B cell (primary cell): ENCODE data around the gene ZMIZ1. TPM values are rescaled to one million over a fixed set of nuclear protein-coding genes. Genes with fewer than 3 reads are reported as not detected.

Experiments used
- ATAC-seq: fragments of 200-7000 bp; cut with Tn5 transposase; one replicate; pipeline ENCODE4 v1.10.0; 2021; ENCODE audit warnings: low read depth, mild to moderate bottlenecking, moderate number of reproducible peaks, moderate library complexity
- CTCF ChIA-PET: fragments of 350-600 bp; sonication (Branson Sonifier 250); formaldehyde crosslinking; loops from one replicate; lab custom pipeline; 2021; ENCODE audit warnings: antibody characterized with exemption, inconsistent platforms; lab: Charles Lee
- POLR2A ChIA-PET: fragments of 350-600 bp; sonication (Branson Sonifier 250); formaldehyde crosslinking; loops from one replicate; lab custom pipeline; 2021; ENCODE audit warnings: antibody characterized with exemption; lab: Charles Lee
- DNase-seq: peaks from one replicate; pipeline ENCODE4 v3.0.0; 2013
- H2AFZ ChIP-seq: 2 replicates; pipeline ENCODE4 v1.6.1; 2012; ENCODE audit warnings: mild to moderate bottlenecking, low read depth, low read length; ENCODE audit not compliant: insufficient read depth, poor library complexity, severe bottlenecking
- H3K27ac ChIP-seq, 2 donors: 1 replicate in 1 of 2; 2 replicates in 1 of 2; pipeline ENCODE4 v1.5.1; 2012 to 2013; ENCODE audit warnings: low read length in 2 of 2, mild to moderate bottlenecking in 2 of 2, moderate library complexity in 1 of 2
- H3K27me3 ChIP-seq, 4 experiments: fragments of 200-600 bp in 1 of 4; sonication (generic) in 1 of 4; replicated peaks in 1 of 4; 1 replicate in 2 of 4; 2 replicates in 2 of 4; pipeline versions ENCODE4 v1.6.1 to v1.7.0; 2013 to 2016; ENCODE audit warnings: low read length in 3 of 4, mild to moderate bottlenecking in 2 of 4, mixed read lengths in 1 of 4, moderate library complexity in 1 of 4; ENCODE audit not compliant: insufficient read depth in 4 of 4, control insufficient read depth in 3 of 4; ENCODE audit errors: control extremely low read depth in 1 of 4
- H3K36me3 ChIP-seq, 2 experiments: replicated peaks in 1 of 2; 1 replicate in 1 of 2; 2 replicates in 1 of 2; pipeline versions ENCODE4 v1.6.1 to v1.7.1; 2013; ENCODE audit warnings: low read length in 1 of 2; ENCODE audit not compliant: insufficient read depth in 2 of 2, control insufficient read depth in 1 of 2; ENCODE audit errors: control extremely low read depth in 1 of 2, extremely low read depth in 1 of 2
- H3K4me1 ChIP-seq, 2 donors: fragments of 200-600 bp in 1 of 2; sonication (generic) in 1 of 2; 1 replicate in 1 of 2; 2 replicates in 1 of 2; pipeline versions ENCODE4 v1.5.1 to v1.6.1; 2013 to 2017; ENCODE audit warnings: low read length in 2 of 2; ENCODE audit not compliant: control insufficient read depth in 2 of 2, insufficient read depth in 2 of 2
- H3K4me2 ChIP-seq: replicated peaks from 2 replicates; pipeline ENCODE3; 2012; ENCODE audit warnings: mild to moderate bottlenecking, low read depth, low read length; ENCODE audit not compliant: poor library complexity, severe bottlenecking
- H3K4me3 ChIP-seq, 5 experiments: fragments of 200-600 bp in 1 of 5; sonication (generic) in 1 of 5; 1 replicate in 3 of 5; 2 replicates in 2 of 5; pipeline versions ENCODE4 v1.5.1 to v1.7.0; 2011 to 2016; ENCODE audit warnings: low read length in 4 of 5, mild to moderate bottlenecking in 4 of 5, low read depth in 2 of 5, control low read depth in 1 of 5, moderate library complexity in 1 of 5; ENCODE audit not compliant: insufficient read depth in 1 of 5; ENCODE audit errors: control extremely low read depth in 1 of 5, extremely low read depth in 1 of 5
- H3K79me2 ChIP-seq: fragments of 200-600 bp; sonication (generic); one replicate; pipeline ENCODE4 v1.6.0; 2016; ENCODE audit warnings: low read length; ENCODE audit not compliant: control insufficient read depth, insufficient read depth
- H3K9ac ChIP-seq: fragments of 200-600 bp; sonication (generic); 2 replicates; pipeline ENCODE4 v1.6.1; 2017; ENCODE audit warnings: mild to moderate bottlenecking, low read length, moderate library complexity
- H3K9me3 ChIP-seq, 3 donors: one replicate each; pipeline versions ENCODE4 v1.6.1 to v1.7.1; 2013; ENCODE audit warnings: low read length in 2 of 3; ENCODE audit not compliant: control insufficient read depth in 2 of 3, insufficient read depth in 1 of 3; ENCODE audit errors: control extremely low read depth in 1 of 3
- H4K20me1 ChIP-seq: 2 replicates; pipeline ENCODE4 v1.6.0; 2012; ENCODE audit warnings: mild to moderate bottlenecking, low read length; ENCODE audit not compliant: insufficient read depth, control insufficient read depth, poor library complexity, severe bottlenecking
- H3K27ac Mint-ChIP-seq: one replicate; pipeline ENCODE4 v1.8.0; 2021; ENCODE audit warnings: mixed read lengths
- H3K27me3 Mint-ChIP-seq: one replicate; pipeline ENCODE4 v1.8.0; 2021; ENCODE audit warnings: mixed read lengths
- H3K4me1 Mint-ChIP-seq: one replicate; pipeline ENCODE4 v1.8.0; 2021; ENCODE audit warnings: mixed read lengths
- H3K4me3 Mint-ChIP-seq: one replicate; pipeline ENCODE4 v1.8.0; 2021; ENCODE audit warnings: mixed read lengths
- H3K9me3 Mint-ChIP-seq: one replicate; pipeline ENCODE4 v1.8.0; 2022; ENCODE audit warnings: mixed read lengths; ENCODE audit not compliant: insufficient read depth
- EZH2 ChIP-seq: IDR thresholded peaks from 2 replicates; pipeline ENCODE4 v1.6.1; 2012; ENCODE audit warnings: borderline replicate concordance, low read depth, mild to moderate bottlenecking, moderate library complexity, low read length; ENCODE audit not compliant: insufficient read depth, poor library complexity, severe bottlenecking
- WGBS: methylation state at CpG from one replicate; pipeline ENCODE4 v1.1.5; 2013; ENCODE audit warnings: missing lambda C conversion rate; ENCODE audit not compliant: insufficient coverage; 5-methylcytosine and 5-hydroxymethylcytosine counted together
- intact Hi-C: fragments of 100-400 bp; cut with micrococcal nuclease; formaldehyde crosslinking; loops from one replicate; pipeline ENCODE4 v1.10.0; 2022
- polyA plus RNA-seq: library from polyadenylated mRNA; depleted of rRNA; stranded (reverse); fragments of >200 nt; gene quantifications from 2 replicates; pipeline ENCODE4 v1.2.3, GENCODE V29; 2012
- total RNA-seq, 2 donors: library from RNA; stranded (reverse); fragments of 120-200 nt in 1 of 2; gene quantifications; 1 replicate in 1 of 2; 2 replicates in 1 of 2; pipeline versions ENCODE4 v1.2.3 to v1.2.4, GENCODE V29; 2013 to 2022
- TF ChIP-seq, protein P1 (sequence below): fragments of 200-600 bp; IDR thresholded peaks from one replicate; pipeline ENCODE4 v1.8.0; 2022; ENCODE audit warnings: antibody characterized with exemption, mild to moderate bottlenecking

Gene ZMIZ1
- total and polyA plus RNA-seq, 2 donors (not counting 1 experiment from before 2014, with no cell fraction given), result 14.3 to 64.9 TPM

DNA sequence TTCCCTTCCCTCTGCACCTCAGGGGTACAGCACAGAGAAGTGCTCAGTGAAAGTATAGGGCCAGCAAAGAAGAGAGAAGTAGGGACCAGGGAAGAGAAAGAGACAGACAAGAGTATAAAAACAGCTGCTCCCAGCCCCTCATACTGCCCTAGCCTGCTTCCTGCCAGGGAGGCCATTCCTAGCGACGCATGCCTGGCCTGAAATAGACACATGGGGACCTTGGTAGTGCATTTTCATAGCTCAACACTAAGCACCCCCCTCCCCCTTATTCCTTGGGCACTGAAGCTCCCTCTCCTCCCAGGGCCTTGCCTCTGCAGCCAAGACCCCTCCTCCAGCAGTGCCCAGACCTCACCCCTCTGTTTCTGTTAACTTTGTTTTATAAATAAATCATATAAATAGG lies 64.7 kb downstream of the ZMIZ1 start:
- TF ChIP-seq EZH2, result no peak
- TF ChIP-seq, protein P1, sequence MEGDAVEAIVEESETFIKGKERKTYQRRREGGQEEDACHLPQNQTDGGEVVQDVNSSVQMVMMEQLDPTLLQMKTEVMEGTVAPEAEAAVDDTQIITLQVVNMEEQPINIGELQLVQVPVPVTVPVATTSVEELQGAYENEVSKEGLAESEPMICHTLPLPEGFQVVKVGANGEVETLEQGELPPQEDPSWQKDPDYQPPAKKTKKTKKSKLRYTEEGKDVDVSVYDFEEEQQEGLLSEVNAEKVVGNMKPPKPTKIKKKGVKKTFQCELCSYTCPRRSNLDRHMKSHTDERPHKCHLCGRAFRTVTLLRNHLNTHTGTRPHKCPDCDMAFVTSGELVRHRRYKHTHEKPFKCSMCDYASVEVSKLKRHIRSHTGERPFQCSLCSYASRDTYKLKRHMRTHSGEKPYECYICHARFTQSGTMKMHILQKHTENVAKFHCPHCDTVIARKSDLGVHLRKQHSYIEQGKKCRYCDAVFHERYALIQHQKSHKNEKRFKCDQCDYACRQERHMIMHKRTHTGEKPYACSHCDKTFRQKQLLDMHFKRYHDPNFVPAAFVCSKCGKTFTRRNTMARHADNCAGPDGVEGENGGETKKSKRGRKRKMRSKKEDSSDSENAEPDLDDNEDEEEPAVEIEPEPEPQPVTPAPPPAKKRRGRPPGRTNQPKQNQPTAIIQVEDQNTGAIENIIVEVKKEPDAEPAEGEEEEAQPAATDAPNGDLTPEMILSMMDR, result no peak
- intact Hi-C loops, result no loop called here
- ATAC-seq (no peak), DNase-seq (no peak)
- Histone ChIP-seq H3K4me3 (no peak overlapping the region), H3K27ac (no peak overlapping the region), H3K4me1 (peaks cover 18 to 35% of the 10 kb centered on the region in 2 donors), H3K36me3 (no peaks in the 10 kb centered on the region), H3K9me3 (peaks cover 0 to 7% (median 0%) of the 10 kb centered on the region in 3 donors), H4K20me1 (no peaks in the 10 kb centered on the region), H3K27me3 (peaks cover 0 to 8% (median 2%) of the 10 kb centered on the region in 4 experiments), H3K79me2 (no peaks in the 10 kb centered on the region), H3K9ac (no peak overlapping the region), H2AFZ (no peak overlapping the region), H3K4me2 (no peak overlapping the region)
- POLR2A ChIA-PET, result no interaction called here
- WGBS, result 5% methylated on average over 2 of the region's 2 CpGs
- H3K9me3 Mint-ChIP-seq, result no peaks in the 10 kb centered on the region
- H3K27ac Mint-ChIP-seq, result no peak overlapping the region
- peaks cover 26% of the 10 kb centered on the region for H3K4me1 Mint-ChIP-seq
- CTCF ChIA-PET, result interaction anchor here (1.2 kb wide), 1 partner anchor 10 kb away, joined by 3 read pairs; no protein-coding TSS in a partner anchor
- H3K27me3 Mint-ChIP-seq, result peaks cover 13% of the 10 kb centered on the region
- no peak overlapping the region for H3K4me3 Mint-ChIP-seq

DNA sequence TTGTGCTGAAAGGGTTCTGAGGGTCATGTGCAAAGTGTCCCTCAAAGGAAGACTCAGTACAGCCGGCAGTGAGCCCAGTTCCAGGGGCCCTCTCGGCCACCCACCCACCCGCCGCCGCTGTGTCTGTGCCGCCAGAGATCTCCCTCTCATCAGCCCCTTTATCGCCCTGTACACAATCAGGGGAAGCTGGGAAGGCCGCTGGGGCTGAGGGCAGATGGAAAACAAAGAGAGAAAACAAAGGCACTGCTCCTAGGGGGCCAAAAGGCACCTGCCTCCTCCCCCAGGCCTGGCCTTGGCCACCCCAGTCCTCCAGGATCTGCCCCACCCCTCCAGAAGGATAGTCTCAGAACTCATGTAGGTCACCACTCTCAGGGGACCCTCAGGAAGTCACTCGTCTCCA lies 67.0 kb downstream of the ZMIZ1 start:
- Mint-ChIP-seq H3K9me3 (no peaks in the 10 kb centered on the region), H3K4me3 (no peak overlapping the region), H3K4me1 (peaks cover 41% of the 10 kb centered on the region), H3K27ac (no peak overlapping the region), H3K27me3 (peaks cover 23% of the 10 kb centered on the region)
- no peak for DNase-seq
- H3K36me3 ChIP-seq, result no peaks in the 10 kb centered on the region
- no peaks in the 10 kb centered on the region for H3K79me2 ChIP-seq
- no peak overlapping the region for H3K9ac ChIP-seq
- no peak for TF ChIP-seq EZH2
- TF ChIP-seq, protein P1, result no peak
- no peak overlapping the region for H3K4me2 ChIP-seq
- H3K4me1 ChIP-seq, result peaks cover 35 to 55% of the 10 kb centered on the region in 2 donors
- no peak overlapping the region for H3K4me3 ChIP-seq
- ChIA-PET POLR2A (no interaction called here), CTCF (no interaction called here)
- peaks cover 0 to 12% (median 3%) of the 10 kb centered on the region in 4 experiments for H3K27me3 ChIP-seq
- no peaks in the 10 kb centered on the region for H4K20me1 ChIP-seq
- 70% methylated on average over 6 of the region's 9 CpGs for WGBS
- H2AFZ ChIP-seq, result no peak overlapping the region
- H3K27ac ChIP-seq, result no peak overlapping the region
- intact Hi-C loops, result no loop called here
- no peak for ATAC-seq
- H3K9me3 ChIP-seq, result peaks cover 0 to 7% (median 0%) of the 10 kb centered on the region in 3 donors
